NB4 (cell line): ENCODE measurements around the gene SPATS2.

Experiments
- CTCF ChIP-seq: IDR thresholded peaks from one replicate; pipeline ENCODE4 v1.5.1; 2012; ENCODE audit warnings: low read depth, low read length
- MYC ChIP-seq: IDR thresholded peaks from 2 replicates; pipeline ENCODE4 v1.6.1; 2011; ENCODE audit warnings: low read depth, low read length
- POLR2A ChIP-seq: IDR thresholded peaks from 2 replicates; pipeline ENCODE4 v1.6.1; 2011; ENCODE audit warnings: mild to moderate bottlenecking; ENCODE audit not compliant: insufficient read length; ENCODE audit errors: extremely low read depth
- TF ChIP-seq, protein P1 (sequence below): IDR thresholded peaks from 2 replicates; pipeline ENCODE4 v1.6.1; 2011; ENCODE audit warnings: low read depth, low read length

DNA sequence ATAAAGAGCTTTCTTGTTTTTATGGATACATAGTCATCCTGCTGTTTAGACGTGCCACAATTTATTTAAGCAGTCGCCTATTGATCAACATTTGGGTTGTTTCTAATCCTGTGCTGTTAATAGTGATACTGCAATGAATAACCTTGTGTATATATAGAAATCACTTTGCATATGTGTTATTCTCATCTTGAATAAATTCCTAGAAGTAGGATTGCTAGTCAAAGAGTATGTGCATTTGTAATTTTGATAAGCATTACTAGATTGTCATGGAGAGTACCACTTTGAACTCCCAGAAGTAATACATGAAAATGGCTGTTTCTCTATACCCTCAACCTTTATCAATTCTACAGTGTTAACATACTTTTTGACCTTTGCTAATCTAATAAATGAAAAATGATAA lies 126.6 kb downstream of the SPATS2 start:
- no peak for TF ChIP-seq CTCF
- TF ChIP-seq POLR2A, result no peak
- TF ChIP-seq MYC, result no peak
- TF ChIP-seq, protein P1, sequence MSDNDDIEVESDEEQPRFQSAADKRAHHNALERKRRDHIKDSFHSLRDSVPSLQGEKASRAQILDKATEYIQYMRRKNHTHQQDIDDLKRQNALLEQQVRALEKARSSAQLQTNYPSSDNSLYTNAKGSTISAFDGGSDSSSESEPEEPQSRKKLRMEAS, result no peak
